SU-DHL-6 (cell line): ENCODE results near the gene ACSM2A.

ENCODE experiments used
- H2AFZ ChIP-seq: fragments of 200-600 bp; sonication (generic); 2 replicates; pipeline ENCODE4 v1.6.1; 2014; ENCODE audit warnings: low read depth, mild to moderate bottlenecking, moderate library complexity, mixed read lengths, antibody characterized with exemption, low read length; ENCODE audit not compliant: severe bottlenecking
- H3F3A ChIP-seq: fragments of 200-600 bp; shearing (Covaris generic); 2 replicates; pipeline ENCODE4 v1.6.0; 2016; ENCODE audit warnings: antibody characterized with exemption, mild to moderate bottlenecking; ENCODE audit not compliant: insufficient read depth
- H3K27ac ChIP-seq: fragments of 200-600 bp; sonication (generic); 2 replicates; pipeline ENCODE4 v1.5.1; 2016; ENCODE audit warnings: low read depth, mild to moderate bottlenecking, low read length, moderate library complexity, mixed read lengths
- H3K27me3 ChIP-seq: fragments of 200-600 bp; sonication (generic), shearing (Covaris generic); 2 replicates; pipeline ENCODE4 v1.6.0; 2014; ENCODE audit warnings: mild to moderate bottlenecking, low read length
- H3K36me3 ChIP-seq: fragments of 200-600 bp; sonication (generic); 2 replicates; pipeline ENCODE4 v1.6.1; 2014; ENCODE audit warnings: mild to moderate bottlenecking, low read length, mixed read lengths
- H3K4me2 ChIP-seq: fragments of 300-600, 200-600 bp; shearing (Covaris generic), sonication (generic); 2 replicates; pipeline ENCODE4 v1.6.0; 2014; ENCODE audit warnings: low read length, low read depth, mild to moderate bottlenecking; ENCODE audit not compliant: poor library complexity, severe bottlenecking
- H3K4me3 ChIP-seq: fragments of 200-600 bp; sonication (generic); 2 replicates; pipeline ENCODE4 v1.5.1; 2014; ENCODE audit warnings: antibody characterized with exemption, low read length, mild to moderate bottlenecking, mixed read lengths; ENCODE audit not compliant: insufficient read depth, poor library complexity, severe bottlenecking
- H3K79me2 ChIP-seq: fragments of 200-600 bp; sonication (generic); 2 replicates; pipeline ENCODE4 v1.6.1; 2014; ENCODE audit warnings: mild to moderate bottlenecking, low read length, moderate library complexity; ENCODE audit not compliant: insufficient read depth
- H3K9ac ChIP-seq: fragments of 200-600 bp; sonication (generic); 2 replicates; pipeline ENCODE4 v1.7.0; 2014; ENCODE audit warnings: mild to moderate bottlenecking, low read length
- H3K9me2 ChIP-seq: fragments of 200-600 bp; sonication (generic); replicated peaks from 2 replicates; pipeline ENCODE4 v1.6.1; 2014; ENCODE audit warnings: low read length; ENCODE audit not compliant: insufficient read depth
- H3K9me3 ChIP-seq: fragments of 200-600 bp; sonication (generic); 2 replicates; pipeline ENCODE4 v1.6.1; 2014; ENCODE audit warnings: low read length, mixed read lengths; ENCODE audit not compliant: insufficient read depth
- H4K20me1 ChIP-seq: fragments of 200-600 bp; sonication (generic); 2 replicates; pipeline ENCODE4 v1.6.1; 2014; ENCODE audit warnings: low read depth, mild to moderate bottlenecking, antibody characterized with exemption, low read length, moderate library complexity, mixed read lengths
- CTCF ChIP-seq: fragments of 200-600 bp; sonication (generic); IDR thresholded peaks from one replicate; pipeline ENCODE4 v1.5.1; 2017; ENCODE audit warnings: antibody characterized with exemption, mild to moderate bottlenecking, low read length, moderate library complexity; ENCODE audit not compliant: insufficient read depth, poor library complexity, severe bottlenecking
- EZH2phosphoT487 ChIP-seq: fragments of 200-600 bp; sonication (generic), shearing (Covaris generic); conservative IDR thresholded peaks from 2 replicates; pipeline ENCODE4 v1.6.1; 2018; ENCODE audit warnings: mild to moderate bottlenecking, antibody characterized with exemption, low read length, moderate library complexity, mixed read lengths

The ACSM2A gene

GRCh38 chr16:20504418-20504817 lies 53.1 kb downstream of the ACSM2A start:
- H3K9ac ChIP-seq, result no peak overlapping the region
- H4K20me1 ChIP-seq, result no peaks in the 10 kb centered on the region
- peaks cover 7% of the 10 kb centered on the region; the same call in 1 of the 2 replicates for H3K9me3 ChIP-seq
- TF ChIP-seq CTCF, result no peak
- TF ChIP-seq EZH2phosphoT487, result no peak
- H3K27ac ChIP-seq, result no peak overlapping the region
- no peak overlapping the region for H2AFZ ChIP-seq
- no peak overlapping the region for H3K4me2 ChIP-seq
- no peaks in the 10 kb centered on the region for H3K36me3 ChIP-seq
- H3F3A ChIP-seq, result no peaks in the 10 kb centered on the region
- no peaks in the 10 kb centered on the region for H3K9me2 ChIP-seq
- no peaks in the 10 kb centered on the region for H3K27me3 ChIP-seq
- H3K4me3 ChIP-seq, result no peak overlapping the region
- no peaks in the 10 kb centered on the region for H3K79me2 ChIP-seq

GRCh38 chr16:20507280-20507679 lies 56.0 kb downstream of the ACSM2A start:
- no peak overlapping the region for H3K4me2 ChIP-seq
- H3K9me2 ChIP-seq, result no peaks in the 10 kb centered on the region
- H3F3A ChIP-seq, result no peaks in the 10 kb centered on the region
- H3K27ac ChIP-seq, result no peak overlapping the region
- H3K9me3 ChIP-seq, result peaks cover 7% of the 10 kb centered on the region; the same call in 1 of the 2 replicates
- no peak for TF ChIP-seq CTCF
- no peak for TF ChIP-seq EZH2phosphoT487
- H2AFZ ChIP-seq, result no peak overlapping the region
- no peak overlapping the region for H3K4me3 ChIP-seq
- H3K36me3 ChIP-seq, result no peaks in the 10 kb centered on the region
- no peaks in the 10 kb centered on the region for H3K27me3 ChIP-seq
- no peaks in the 10 kb centered on the region for H4K20me1 ChIP-seq
- H3K79me2 ChIP-seq, result no peaks in the 10 kb centered on the region
- no peak overlapping the region for H3K9ac ChIP-seq

GRCh38 chr16:20510323-20510722 lies 59.0 kb downstream of the ACSM2A start:
- Histone ChIP-seq H3K9me3 (peaks cover 7% of the 10 kb centered on the region; the same call in 1 of the 2 replicates), H3K36me3 (no peaks in the 10 kb centered on the region), H3K4me2 (no peak overlapping the region), H3K27me3 (no peaks in the 10 kb centered on the region), H3K79me2 (no peaks in the 10 kb centered on the region), H3F3A (no peaks in the 10 kb centered on the region), H3K4me3 (no peak overlapping the region), H3K9ac (no peak overlapping the region), H2AFZ (no peak overlapping the region), H4K20me1 (no peaks in the 10 kb centered on the region), H3K27ac (no peak overlapping the region), H3K9me2 (no peaks in the 10 kb centered on the region)
- TF ChIP-seq EZH2phosphoT487 (no peak), CTCF (no peak)

- Histone ChIP-seq H3K36me3 (no peaks in the 10 kb centered on the region), H3K79me2 (no peaks in the 10 kb centered on the region), H3K4me2 (no peak overlapping the region), H4K20me1 (no peaks in the 10 kb centered on the region), H3K4me3 (no peak overlapping the region), H2AFZ (no peak overlapping the region), H3F3A (no peaks in the 10 kb centered on the region), H3K9me3 (no peaks in the 10 kb centered on the region), H3K9me2 (no peaks in the 10 kb centered on the region), H3K27me3 (no peaks in the 10 kb centered on the region), H3K27ac (no peak overlapping the region), H3K9ac (no peak overlapping the region)
- TF ChIP-seq EZH2phosphoT487 (no peak), CTCF (no peak)
Measured at GRCh38 chr16:20515688-20516090, 64.4 kb downstream of the ACSM2A start.
